B cell (primary cell): ENCODE measurements around the gene CAPN14.

Experiments
- EZH2 ChIP-seq: IDR thresholded peaks from 2 replicates; pipeline ENCODE4 v1.6.1; 2012; ENCODE audit warnings: borderline replicate concordance, low read depth, mild to moderate bottlenecking, moderate library complexity, low read length; ENCODE audit not compliant: insufficient read depth, poor library complexity, severe bottlenecking
- TF ChIP-seq, protein P1 (sequence below): fragments of 200-600 bp; IDR thresholded peaks from one replicate; pipeline ENCODE4 v1.8.0; 2022; ENCODE audit warnings: antibody characterized with exemption, mild to moderate bottlenecking

DNA sequence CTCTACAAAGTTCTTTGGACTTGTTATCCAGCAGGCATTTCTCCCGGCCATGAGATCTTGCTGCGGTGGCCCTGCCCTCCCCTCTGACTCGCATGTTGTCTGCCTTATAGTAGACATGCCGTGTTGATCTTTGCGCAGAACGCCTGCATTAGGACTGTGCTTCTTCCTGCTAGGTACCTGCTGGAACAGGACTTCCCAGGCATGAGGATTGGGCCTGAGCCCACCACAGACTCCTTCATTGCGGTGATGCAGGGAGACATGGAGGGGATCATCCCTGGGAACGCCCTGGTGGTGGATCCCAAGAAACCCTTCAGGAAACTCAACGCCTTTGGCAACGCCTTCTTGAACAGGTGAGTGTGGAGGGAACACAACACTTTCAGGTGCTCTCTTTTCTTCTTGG lies 26.8 kb upstream of the CAPN14 start:
- TF ChIP-seq, protein P1, sequence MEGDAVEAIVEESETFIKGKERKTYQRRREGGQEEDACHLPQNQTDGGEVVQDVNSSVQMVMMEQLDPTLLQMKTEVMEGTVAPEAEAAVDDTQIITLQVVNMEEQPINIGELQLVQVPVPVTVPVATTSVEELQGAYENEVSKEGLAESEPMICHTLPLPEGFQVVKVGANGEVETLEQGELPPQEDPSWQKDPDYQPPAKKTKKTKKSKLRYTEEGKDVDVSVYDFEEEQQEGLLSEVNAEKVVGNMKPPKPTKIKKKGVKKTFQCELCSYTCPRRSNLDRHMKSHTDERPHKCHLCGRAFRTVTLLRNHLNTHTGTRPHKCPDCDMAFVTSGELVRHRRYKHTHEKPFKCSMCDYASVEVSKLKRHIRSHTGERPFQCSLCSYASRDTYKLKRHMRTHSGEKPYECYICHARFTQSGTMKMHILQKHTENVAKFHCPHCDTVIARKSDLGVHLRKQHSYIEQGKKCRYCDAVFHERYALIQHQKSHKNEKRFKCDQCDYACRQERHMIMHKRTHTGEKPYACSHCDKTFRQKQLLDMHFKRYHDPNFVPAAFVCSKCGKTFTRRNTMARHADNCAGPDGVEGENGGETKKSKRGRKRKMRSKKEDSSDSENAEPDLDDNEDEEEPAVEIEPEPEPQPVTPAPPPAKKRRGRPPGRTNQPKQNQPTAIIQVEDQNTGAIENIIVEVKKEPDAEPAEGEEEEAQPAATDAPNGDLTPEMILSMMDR: no peak
- TF ChIP-seq EZH2: no peak
